Stimulated activated CD4-positive, alpha-beta T cell treated with anti-CD3 and anti-CD28 coated beads, TNF-alpha, amount 100 ng/mL, for 1 hour (primary cell): ENCODE measurements around the gene CD38.
"Not testable (repeated sequence)": the region's sequence is repeated elsewhere in the genome, so short reads cannot be mapped to it uniquely, and the experiment has no call there.

Experiments used
- DNase-seq, 3 donors: peaks; one replicate each; pipeline ENCODE4 v3.0.0-alpha.2; 2020; ENCODE audit warnings: low read depth in 3 of 3, low spot score in 1 of 3

The CD38 gene

DNA sequence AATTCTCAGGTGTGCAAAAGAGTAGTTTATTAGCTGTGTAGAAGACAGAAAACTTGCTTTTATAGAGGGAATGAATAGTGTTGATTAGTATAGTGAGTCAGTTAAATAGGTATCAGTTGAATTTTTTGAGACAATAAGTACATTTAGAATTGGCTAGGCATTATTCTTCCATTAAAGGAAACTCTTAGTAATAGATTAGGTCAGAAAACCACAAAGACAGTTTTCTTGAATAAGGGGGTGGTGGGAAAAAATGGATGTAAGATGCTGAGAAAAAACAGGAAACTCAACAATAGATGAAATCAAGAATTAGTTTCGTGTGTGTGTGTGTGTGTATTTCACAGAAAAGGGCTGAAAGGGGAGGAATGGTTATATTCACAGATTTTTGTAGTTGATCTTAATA lies 16.8 kb downstream of the CD38 start:
- no peak for DNase-seq

GRCh38 chr4:15797320-15797719 lies 19.2 kb downstream of the CD38 start:
- no peak for DNase-seq

DNA sequence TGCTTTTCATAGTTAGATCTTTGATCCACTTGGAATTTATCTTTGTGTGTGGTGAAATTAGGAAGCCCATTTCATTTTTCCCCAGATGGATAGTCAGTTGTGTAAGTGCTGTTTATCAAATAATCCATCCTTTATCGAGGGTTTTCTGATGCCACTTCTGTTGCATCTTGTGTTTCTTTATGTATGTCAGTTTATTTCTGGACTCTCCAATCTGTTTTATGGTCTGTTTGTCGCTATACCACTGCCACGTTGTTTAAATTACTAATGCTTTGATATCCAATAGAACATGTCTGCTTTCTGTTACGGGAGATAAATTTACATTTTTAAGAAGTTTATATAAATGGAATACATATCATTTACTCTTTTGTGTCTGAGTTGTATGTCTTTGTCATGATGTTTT lies 21.0 kb downstream of the CD38 start:
- no peak for DNase-seq

DNA sequence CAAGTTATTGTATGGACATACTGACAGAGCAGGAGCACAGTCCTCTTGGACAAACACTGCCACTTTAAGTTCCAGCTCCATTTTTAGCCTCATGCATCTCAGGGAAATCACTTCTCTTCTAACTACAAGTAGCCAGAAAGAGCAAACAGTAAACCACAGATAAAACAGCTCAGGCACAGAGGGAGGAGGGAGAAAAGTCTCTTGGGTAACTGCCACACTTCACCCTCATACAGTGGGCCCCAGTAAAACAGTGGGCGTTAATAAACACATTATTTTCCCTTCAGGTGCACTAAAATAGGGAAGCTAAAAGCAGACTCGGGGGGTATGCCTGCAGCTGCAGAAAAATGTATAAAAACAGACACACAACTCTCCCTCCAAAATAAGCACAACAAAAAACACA lies 21.6 kb downstream of the CD38 start:
- DNase-seq = no peak

- DNase-seq = not testable (repeated sequence)
Observed at GRCh38 chr4:15802497-15802896, 24.4 kb downstream of the CD38 start.

- DNase-seq = no peak
Observed at GRCh38 chr4:15805583-15806517, 27.7 kb downstream of the CD38 start.

DNA sequence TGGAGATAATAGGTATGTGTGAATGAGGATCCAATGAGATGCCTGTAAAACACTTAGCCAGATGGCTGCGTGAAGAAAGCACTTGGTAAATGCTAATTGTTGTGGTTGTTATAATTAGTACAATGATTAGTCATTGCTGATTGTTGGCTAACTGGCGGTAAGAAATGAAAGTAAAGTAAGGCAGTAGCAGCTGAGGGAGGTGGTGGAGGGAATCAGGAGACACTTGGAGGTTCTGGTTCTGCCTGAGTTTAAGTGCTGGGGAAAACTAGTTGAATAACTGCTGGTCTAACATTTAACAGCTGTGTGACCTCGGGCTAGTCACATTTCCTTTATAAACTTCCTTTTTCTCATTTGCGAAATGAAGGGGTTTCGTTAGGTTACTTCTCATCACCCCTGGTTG lies 30.9 kb downstream of the CD38 start:
- no peak for DNase-seq

DNA sequence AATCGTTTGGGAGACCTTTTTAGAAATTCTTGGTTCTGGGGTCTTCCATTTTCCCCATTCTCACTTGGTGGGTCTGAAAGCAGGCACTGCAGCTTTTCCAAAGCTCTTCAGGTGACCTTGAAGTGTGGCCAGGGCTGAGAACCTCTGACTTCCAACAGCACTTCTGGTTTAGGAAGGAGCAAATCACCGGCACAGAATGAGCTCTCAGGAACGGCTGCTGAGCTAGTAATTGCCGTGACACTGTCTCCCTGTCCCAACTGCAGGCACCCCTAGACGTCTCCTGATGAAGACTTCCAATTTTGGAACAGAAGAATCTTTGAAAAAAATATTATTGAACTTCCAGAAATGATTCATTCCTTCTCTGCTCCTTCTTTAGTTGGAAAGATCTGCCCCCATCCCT lies 31.3 kb downstream of the CD38 start:
- no peak for DNase-seq

GRCh38 chr4:15811703-15812337 lies 33.7 kb downstream of the CD38 start:
- no peak for DNase-seq

GRCh38 chr4:15832523-15833451 lies 54.7 kb downstream of the CD38 start:
- DNase-seq = no peak

GRCh38 chr4:15833801-15834200 lies 55.7 kb downstream of the CD38 start:
- no peak for DNase-seq

GRCh38 chr4:15836362-15836761 lies 58.2 kb downstream of the CD38 start:
- no peak for DNase-seq

GRCh38 chr4:15837591-15837990 lies 59.5 kb downstream of the CD38 start:
- no peak for DNase-seq

DNA sequence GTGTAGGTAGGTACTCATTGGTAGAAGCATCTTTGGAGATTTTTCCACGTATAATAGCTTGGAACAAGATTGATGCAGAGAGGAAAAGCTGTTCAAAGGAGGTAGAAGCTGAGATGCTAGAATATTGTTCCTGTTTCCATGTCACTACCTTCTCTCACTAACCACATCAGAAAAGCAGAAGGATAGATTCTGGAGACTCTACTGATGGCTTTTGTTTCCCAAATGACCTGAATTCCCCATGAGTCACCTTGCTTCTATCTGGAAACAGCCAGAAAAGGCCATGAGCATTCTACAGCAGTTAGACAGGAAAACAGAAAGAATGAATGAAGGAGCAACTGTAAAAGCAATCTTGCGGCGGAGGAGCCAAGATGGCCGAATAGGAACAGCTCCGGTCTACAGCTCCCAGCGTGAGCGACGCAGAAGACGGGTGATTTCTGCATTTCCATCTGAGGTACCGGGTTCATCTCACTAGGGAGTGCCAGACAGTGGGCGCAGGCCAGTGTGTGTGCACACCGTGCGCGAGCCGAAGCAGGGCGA lies 63.1 kb downstream of the CD38 start:
- DNase-seq = not testable (repeated sequence)

GRCh38 chr4:15847746-15848145 lies 69.6 kb downstream of the CD38 start:
- no peak for DNase-seq

GRCh38 chr4:15848191-15848842 lies 70.2 kb downstream of the CD38 start:
- DNase-seq = no peak

- no peak for DNase-seq
Observed at GRCh38 chr4:15851969-15852368, 73.8 kb downstream of the CD38 start.

DNA sequence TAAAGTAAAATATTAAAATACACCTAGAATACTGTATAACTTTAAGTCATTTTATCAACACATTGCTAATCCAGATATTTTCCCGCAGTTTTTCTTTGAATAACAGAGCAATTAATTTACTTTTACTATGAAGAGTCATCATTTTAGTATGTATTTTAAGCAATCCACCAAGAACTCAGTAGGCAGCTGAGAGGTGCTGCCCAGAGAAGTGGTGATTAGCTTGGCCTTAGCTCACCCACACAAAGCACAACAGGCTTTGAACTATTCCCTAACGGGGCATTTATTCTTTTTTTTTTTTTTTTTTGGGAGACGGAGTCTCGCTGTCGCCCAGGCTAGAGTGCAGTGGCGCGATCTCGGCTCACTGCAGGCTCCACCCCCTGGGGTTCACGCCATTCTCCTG lies 74.4 kb downstream of the CD38 start:
- no peak for DNase-seq

- no peak for DNase-seq
Observed at GRCh38 chr4:15853345-15853744, 75.2 kb downstream of the CD38 start.

DNA sequence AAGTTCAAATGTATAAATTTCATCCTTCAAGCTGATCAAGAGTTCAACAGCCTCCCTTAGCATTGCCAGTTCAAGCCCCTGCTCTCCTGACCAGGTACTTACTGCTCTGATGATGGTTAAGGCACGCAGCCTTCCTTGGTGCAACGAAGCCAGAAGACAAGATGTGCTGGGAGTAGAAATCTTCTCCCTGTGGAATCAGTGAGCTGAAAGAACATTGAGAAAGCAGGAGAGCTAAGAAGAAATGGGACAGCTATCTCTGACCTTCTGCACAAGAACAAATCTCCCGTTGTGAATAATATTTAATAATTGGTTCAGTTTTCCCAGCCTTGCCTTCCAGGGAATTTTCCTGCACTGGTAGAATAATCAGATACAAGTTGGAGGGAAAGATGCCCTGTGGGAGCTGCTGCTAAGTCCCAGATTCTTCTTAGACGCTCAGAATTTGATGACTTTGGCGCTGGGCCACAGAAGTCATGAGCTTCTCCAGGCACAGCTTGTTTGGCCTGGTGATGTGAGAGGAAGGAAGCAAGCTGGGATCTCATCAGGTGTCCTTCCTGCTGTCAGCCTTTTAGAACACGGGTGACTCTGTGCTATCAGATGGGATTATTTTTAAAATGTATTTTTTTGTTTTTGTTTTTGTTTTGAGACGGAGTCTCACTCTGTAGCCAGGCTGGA lies 77.8 kb downstream of the CD38 start:
- no peak for DNase-seq
